Transverse colon (tissue), 4 donors: ENCODE measurements around the gene IKZF2.

Source experiments
- CTCF ChIP-seq, 5 experiments: fragments of 200-600 bp in 3 of 5; fragments of 450-650 bp in 2 of 5; sonication (generic) in 3 of 5; IDR thresholded peaks; 1 replicate in 2 of 5; 2 replicates in 3 of 5; pipeline ENCODE4 v1.5.1; 2016 to 2017; ENCODE audit warnings: antibody characterized with exemption in 5 of 5, inconsistent platforms in 3 of 5, mild to moderate bottlenecking in 2 of 5, moderate library complexity in 1 of 5
- POLR2A ChIP-seq: fragments of 450-650 bp; IDR thresholded peaks from one replicate; pipeline ENCODE4 v1.6.1; 2016; ENCODE audit warnings: antibody characterized with exemption, mild to moderate bottlenecking, moderate library complexity
- POLR2AphosphoS5 ChIP-seq, 3 donors: sonication (generic); formaldehyde crosslinking; IDR thresholded peaks; one replicate each; pipeline ENCODE4 v1.6.1; 2016; ENCODE audit warnings: antibody characterized with exemption in 3 of 3

GRCh38 chr2:213090772-213091171, 60.6 kb downstream of the IKZF2 start:
- TF ChIP-seq CTCF (IDR thresholded peaks at IDR 0.05), result no peak
- no peak for TF ChIP-seq POLR2A
- no peak for TF ChIP-seq POLR2AphosphoS5 (IDR thresholded peaks at IDR 0.05)
